Measurements from ENCODE around the gene RIMBP2.

Gene RIMBP2

GRCh38 chr12:130493951-130494350 lies 222.1 kb downstream of the RIMBP2 start:
- no peak overlapping the region for H3K27ac ChIP-seq
- TF ChIP-seq CTCF (conservative IDR thresholded peaks at IDR 0.05): no peak

GRCh38 chr12:130491421-130492357 lies 224.4 kb downstream of the RIMBP2 start:
- no peak for TF ChIP-seq CTCF (conservative IDR thresholded peaks at IDR 0.05)
- no peak overlapping the region for H3K27ac ChIP-seq

GRCh38 chr12:130490674-130491073 lies 225.4 kb downstream of the RIMBP2 start:
- H3K27ac ChIP-seq: no peak overlapping the region
- TF ChIP-seq CTCF (conservative IDR thresholded peaks at IDR 0.05): no peak

GRCh38 chr12:130489293-130489692 lies 226.8 kb downstream of the RIMBP2 start:
- no peak for TF ChIP-seq CTCF (conservative IDR thresholded peaks at IDR 0.05)
- no peak overlapping the region for H3K27ac ChIP-seq

- no peak overlapping the region for H3K27ac ChIP-seq
- TF ChIP-seq CTCF (conservative IDR thresholded peaks at IDR 0.05): no peak
Observed at GRCh38 chr12:130488358-130488710, 227.8 kb downstream of the RIMBP2 start.

GRCh38 chr12:130487636-130488357 lies 228.3 kb downstream of the RIMBP2 start:
- H3K27ac ChIP-seq: no peak overlapping the region
- no peak for TF ChIP-seq CTCF (conservative IDR thresholded peaks at IDR 0.05)

GRCh38 chr12:130486891-130487416 lies 229.1 kb downstream of the RIMBP2 start:
- no peak for TF ChIP-seq CTCF (conservative IDR thresholded peaks at IDR 0.05)
- H3K27ac ChIP-seq: no peak overlapping the region

All from VCaP (cell line).